Measurements from ENCODE around the gene PDIA4.
"Not testable (repeated sequence)": the region's sequence is repeated elsewhere in the genome, so short reads cannot be mapped to it uniquely, and the experiment has no call there.

PDIA4 gene

GRCh38 chr7:149028346-149029109 is at the start of gene PDIA4:
PDIA4 (minus strand) TSS chr7:149028505; CDS start chr7:149028408, 97 bp downstream.
- DNase-seq: peak; percentile 99 to 100

DNA sequence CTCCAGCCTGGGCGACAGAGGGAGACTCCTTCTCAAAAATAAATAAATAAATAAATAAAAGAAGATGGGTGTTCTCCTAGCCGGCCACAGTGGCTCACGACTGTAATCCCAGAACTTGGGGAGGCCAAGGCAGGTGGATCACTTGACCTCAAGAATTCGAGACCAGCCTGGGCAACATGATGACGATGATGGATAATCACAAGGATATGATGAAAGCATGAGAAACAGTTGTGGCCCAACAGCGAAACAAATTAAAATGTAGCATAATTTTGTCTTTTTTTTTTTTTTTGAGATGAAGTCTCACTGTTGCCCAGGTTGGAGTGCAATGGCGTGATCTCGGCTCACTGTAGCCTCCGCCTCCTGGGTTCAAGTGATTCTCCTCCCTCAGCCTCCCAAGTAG is 49.3 kb upstream of the PDIA4 start:
- DNase-seq: no peak

- DNase-seq: no peak
Measured at GRCh38 chr7:149075286-149075685, 47.0 kb upstream of the PDIA4 start.

DNA sequence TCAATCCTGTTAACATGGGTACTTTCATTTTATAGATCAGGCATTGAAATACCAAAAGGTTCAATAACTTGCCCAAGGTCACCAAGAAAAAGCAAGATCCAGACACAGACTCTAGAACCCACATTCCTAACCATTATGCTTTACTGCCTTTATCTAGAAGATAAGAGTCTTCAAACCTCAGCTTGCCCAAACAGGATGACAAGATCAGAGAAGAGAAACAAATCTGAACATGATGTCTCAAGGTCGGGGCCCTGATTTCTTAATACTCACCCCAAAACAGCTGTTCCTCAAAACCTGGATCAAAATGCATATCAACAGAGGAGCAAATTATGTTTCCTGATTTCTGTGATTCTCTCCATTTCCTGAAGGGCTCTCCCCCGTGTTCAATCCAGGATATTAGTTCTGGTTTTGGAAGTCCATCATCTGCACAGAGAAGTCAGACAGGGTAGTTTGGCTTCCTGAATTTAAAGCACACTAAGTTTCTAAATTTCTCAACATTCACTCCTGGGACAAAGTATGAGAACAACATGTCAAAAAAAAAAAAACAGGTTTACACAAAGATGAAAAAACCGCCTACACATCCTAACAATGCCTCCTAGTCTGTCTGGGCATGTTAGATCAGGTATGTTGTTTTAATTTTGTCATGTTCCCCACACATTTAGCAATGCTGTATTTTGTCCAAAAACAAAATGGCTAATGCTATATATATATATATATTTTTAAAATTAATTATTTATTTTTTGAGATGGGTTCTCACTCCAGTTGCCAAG is 46.0 kb upstream of the PDIA4 start:
- no peak for DNase-seq

- DNase-seq: no peak
Measured at GRCh38 chr7:149072438-149072775, 44.1 kb upstream of the PDIA4 start.

DNA sequence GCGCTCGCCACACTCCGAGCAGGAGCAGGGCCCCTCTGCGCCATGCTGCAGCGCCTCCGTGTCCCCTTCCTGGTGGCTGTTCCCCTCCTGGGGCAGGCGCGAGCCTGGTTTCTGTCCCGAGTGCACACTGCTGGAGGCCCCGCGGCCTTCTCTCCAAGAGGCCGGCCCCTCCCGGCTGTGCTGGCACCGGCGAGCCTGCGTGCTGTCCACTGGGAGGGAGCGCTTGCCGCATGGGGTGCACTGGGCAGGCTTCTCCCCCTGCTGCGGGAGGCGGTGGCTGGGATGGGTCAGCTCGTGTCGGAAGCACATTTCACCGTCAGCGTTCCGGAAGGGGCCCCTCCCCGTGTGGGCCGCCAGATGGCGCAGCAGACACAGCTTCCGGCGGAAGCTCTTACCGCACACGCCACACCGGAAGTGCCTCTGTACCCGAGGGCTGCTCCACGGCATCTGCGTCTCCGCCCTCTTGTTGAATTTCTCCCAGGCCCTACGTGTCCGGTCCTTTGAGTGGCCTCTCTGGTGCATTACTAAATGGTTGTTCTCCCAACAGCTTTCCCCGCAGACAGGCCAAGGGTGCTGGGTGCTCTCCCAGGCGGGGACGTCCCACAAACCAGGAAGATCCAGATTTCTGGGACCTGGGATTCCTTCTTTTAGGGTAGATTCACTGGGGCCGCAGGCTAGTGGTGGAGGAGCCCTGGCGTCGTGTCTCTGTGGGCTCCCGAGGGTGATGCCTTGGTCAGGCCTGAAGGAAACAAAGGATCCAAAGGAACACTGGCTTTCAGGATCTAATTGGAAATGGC is 43.5 kb upstream of the PDIA4 start:
- peak in 1 of 2 experiments; percentile 9 for DNase-seq

GRCh38 chr7:149071182-149071635 is 42.9 kb upstream of the PDIA4 start:
- DNase-seq: no peak

GRCh38 chr7:149070372-149071125 is 42.2 kb upstream of the PDIA4 start:
- no peak for DNase-seq

GRCh38 chr7:149067869-149068268 is 39.6 kb upstream of the PDIA4 start:
- peak in 1 of 2 experiments; percentile 11 for DNase-seq

GRCh38 chr7:149063476-149063875 is 35.2 kb upstream of the PDIA4 start:
- no peak for DNase-seq

DNA sequence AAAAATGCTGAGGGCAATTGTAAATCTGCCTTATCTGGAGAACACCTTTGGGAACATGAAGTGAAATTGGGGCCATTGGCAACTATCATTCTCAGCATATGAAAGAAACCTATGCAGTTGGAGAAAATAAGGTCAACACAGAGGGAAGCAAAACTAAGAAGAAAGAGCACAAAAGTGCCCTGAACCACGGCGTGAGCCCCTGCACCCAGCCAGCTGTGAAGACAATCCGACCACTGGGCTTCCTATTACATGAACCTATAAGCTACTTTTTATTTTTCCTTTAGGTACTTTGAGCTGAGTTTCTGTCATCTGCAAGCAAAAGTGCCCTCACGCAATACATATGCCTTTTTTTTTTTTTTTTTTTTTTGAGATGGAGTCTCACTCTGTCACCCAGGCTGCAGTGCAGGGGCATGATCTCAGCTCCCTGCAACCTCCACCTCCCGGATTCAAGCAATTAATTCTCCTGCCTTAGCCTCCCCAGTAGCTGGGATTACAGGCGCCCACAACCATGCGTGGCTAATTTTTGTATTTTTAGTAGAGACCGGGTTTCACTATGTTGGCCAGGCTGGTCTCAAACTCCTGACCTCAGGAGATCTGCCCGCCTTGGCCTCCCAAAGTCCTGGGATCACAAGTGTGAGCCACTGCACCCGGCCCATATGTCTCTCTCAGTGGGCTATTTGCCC is 34.1 kb upstream of the PDIA4 start:
- not testable (repeated sequence) for DNase-seq

DNA sequence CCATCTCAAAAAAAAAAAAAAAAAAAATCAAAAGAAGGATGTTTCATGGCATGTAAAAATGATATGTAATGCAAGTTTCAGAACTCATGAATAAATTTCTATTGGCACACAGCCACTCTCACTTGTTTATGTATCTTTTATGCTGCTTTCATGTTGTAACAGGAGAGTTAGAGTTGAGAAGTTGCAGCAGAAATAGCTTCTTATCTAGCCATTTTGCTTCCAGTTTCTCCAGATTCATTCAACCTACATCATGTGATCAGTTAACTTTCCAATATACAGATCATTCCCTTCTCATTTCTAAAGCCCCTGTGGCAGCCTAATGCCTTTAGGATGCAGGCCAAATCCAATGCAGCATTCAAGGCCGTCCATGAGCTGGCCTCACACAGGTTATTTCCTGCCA is 31.9 kb upstream of the PDIA4 start:
- DNase-seq: no peak

GRCh38 chr7:149053885-149054284 is 25.6 kb upstream of the PDIA4 start:
- no peak for DNase-seq

DNA sequence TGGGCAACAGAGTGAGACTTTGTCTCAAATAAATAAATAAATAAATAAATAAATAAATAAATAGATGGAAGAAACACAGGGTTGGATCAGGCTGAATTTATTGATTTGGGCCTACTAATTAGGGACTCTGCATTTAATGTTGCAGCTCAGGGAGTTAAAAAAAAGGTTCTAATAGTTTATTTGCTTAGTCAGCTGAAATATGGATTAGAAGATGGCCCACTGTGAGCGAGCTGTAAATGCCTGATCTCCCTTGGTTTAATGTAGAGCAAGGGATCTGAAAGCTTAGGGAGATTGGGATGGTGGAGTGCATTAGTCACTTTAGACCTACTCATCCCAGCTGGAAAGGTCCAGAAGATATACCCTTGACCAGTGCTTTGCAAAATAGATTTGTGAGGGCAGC is 25.1 kb upstream of the PDIA4 start:
- no peak for DNase-seq

GRCh38 chr7:149050941-149051340 is 22.6 kb upstream of the PDIA4 start:
- no peak for DNase-seq

- DNase-seq: no peak
Measured at GRCh38 chr7:149048805-149049204, 20.5 kb upstream of the PDIA4 start.

DNA sequence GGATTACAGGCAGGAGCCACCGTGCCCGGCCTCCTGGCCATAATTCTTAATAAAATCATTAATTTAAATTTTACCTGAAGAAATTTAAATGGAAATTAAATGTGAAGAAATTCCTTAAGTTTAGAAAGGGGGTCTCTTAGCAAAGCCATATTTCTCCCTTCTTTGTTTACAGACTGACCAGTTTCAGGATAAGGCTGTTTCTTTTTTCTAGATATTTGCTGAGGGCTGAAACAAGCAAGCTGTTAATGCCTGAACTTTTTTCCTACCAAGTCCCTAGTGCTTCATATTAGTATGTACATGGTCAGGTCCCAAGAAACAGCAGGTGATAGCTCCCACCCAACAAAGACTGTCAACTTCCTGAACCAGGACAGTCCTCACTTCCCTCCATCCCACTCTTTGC is 18.1 kb upstream of the PDIA4 start:
- DNase-seq: no peak

GRCh38 chr7:149043936-149044335 is 15.6 kb upstream of the PDIA4 start:
- no peak for DNase-seq

DNA sequence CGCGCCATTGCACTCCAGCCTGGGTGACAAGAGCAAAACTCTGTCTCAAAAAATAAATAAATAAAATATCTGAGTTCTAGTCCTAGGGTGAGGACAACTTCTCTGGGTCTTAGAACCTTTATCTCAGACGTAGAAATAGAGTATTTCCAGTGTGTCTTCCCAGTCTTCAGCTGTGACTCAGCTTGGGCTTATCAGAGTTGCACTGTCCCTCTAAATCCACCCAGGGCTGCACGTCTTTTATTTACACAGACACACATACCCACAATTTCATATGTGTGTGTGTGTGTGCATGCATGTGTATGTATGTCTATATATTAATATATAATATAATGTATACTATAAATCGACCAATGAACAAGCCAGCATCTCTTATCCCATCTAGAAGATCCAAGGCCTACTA is 13.0 kb upstream of the PDIA4 start:
- no peak for DNase-seq

DNA sequence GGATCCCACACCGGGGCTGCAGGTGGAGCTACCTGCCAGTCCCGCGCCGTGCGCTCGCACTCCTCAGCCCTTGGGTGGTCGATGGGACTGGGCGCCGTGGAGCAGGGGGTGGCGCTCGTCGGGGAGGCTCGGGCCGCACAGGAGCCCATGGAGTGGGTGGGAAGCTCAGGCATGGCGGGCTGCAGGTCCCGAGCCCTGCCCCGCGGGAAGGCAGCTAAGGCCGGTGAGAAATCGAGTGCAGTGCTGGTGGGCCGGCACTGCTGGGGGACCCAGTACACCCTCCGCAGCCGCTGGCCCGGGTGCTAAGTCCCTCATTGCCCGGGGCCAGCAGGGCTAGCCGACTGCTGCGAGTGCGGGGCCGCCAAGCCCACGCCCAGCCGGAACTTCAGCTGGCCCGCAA is 10.3 kb upstream of the PDIA4 start:
- DNase-seq: peak in 1 of 2 experiments; percentile 37

DNA sequence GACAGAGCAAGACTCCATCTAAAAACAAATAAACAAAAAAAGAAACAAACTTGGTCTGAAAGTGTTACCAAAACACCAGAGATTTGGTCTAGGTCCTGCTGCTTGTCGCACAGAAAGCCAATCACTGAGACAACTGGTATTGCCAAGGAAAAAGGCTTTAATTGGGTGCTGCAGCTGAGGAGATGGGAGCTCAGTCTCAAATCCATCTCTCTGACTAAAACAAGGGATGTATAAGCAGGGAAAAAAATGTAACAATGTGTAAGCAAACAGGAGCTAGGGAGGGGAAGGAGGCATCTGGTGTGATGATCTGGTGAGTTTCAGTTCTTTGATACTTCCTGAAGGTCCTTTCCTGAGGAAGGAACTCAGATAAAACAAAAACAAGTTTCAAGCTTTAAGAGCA is 8.4 kb upstream of the PDIA4 start:
- DNase-seq: no peak

- DNase-seq: no peak
Measured at GRCh38 chr7:149031353-149031910, 3.1 kb upstream of the PDIA4 start.
